ENCODE measurements around the gene PRPF39. TPM values are rescaled to one million over a fixed set of nuclear protein-coding genes. Genes with fewer than 3 reads are reported as not detected.

Gene PRPF39
- total and polyA plus RNA-seq, 2 of the 13 experiments (the other 11 are each of a cell fraction or from before 2014, with no cell fraction given): 44.2 to 65.0 TPM

- CTCF ChIA-PET (ENCODE audit: low intra/inter-chr PET ratio, low total read pairs): no interaction called here
- WGBS (ENCODE audit: low lambda C conversion rate): 95% methylated on average over 4 of the region's 4 CpGs
- TF ChIP-seq KDM5A (IDR thresholded peaks at IDR 0.05; ENCODE audit: borderline replicate concordance, low read length): no peak
- TF ChIP-seq ZNF83 (CRISPR knock-in tag; IDR thresholded peaks at IDR 0.05; ENCODE audit: borderline replicate concordance): no peak
- no peak for TF ChIP-seq RARA (CRISPR knock-in tag; IDR thresholded peaks at IDR 0.05)
- no peak for TF ChIP-seq ZNF792 (CRISPR knock-in tag; IDR thresholded peaks at IDR 0.05)
- TF ChIP-seq ZNF530 (CRISPR knock-in tag; IDR thresholded peaks at IDR 0.05; ENCODE audit: low read depth): no peak
- no peak for TF ChIP-seq ZNF839 (CRISPR knock-in tag; IDR thresholded peaks at IDR 0.05; ENCODE audit: borderline replicate concordance)
- TF ChIP-seq SOX13 (IDR thresholded peaks at IDR 0.05): no peak
- TF ChIP-seq SOX13 (CRISPR knock-in tag; conservative IDR thresholded peaks at IDR 0.05 in 1 of 2, IDR thresholded peaks at IDR 0.05 in 1 of 2): no peak
- no peak for TF ChIP-seq ATF7-NPFF (CRISPR knock-in tag; IDR thresholded peaks at IDR 0.05; ENCODE audit: low read depth)
- no peak for TF ChIP-seq GMEB2 (CRISPR knock-in tag; IDR thresholded peaks at IDR 0.05; ENCODE audit: low read depth)
- no peak for TF ChIP-seq PAWR (CRISPR knock-in tag; IDR thresholded peaks at IDR 0.05; ENCODE audit: borderline replicate concordance)
- no peak for TF ChIP-seq ZBTB40 (IDR thresholded peaks at IDR 0.05)
- TF ChIP-seq ZBTB40 (CRISPR knock-in tag; IDR thresholded peaks at IDR 0.05): no peak
- TF ChIP-seq ZNF597 (CRISPR knock-in tag; IDR thresholded peaks at IDR 0.05): no peak
Measured at GRCh38 chr14:45096218-45096617, 12.3 kb downstream of the PRPF39 start.

More at GRCh38 chr14:45096218-45096617, 12.3 kb downstream of the PRPF39 start:
- in situ Hi-C loops (cut with HindIII; ENCODE audit: extremely low pct_ligation_motif_present, low pct_unique_long_range_greater_than_20kb): no loop called here
- intact Hi-C loops (cut with micrococcal nuclease; ENCODE audit: unreplicated experiment): no loop called here
- 0 out of 2 replicates have a peak, but pooled peaks cover under 1% of the 10 kb centered on the region for H3K4me1 ChIP-seq (ENCODE audit: insufficient read depth, low read length)
- no peak overlapping the region for H3K4me3 ChIP-seq (replicated peaks in 1 of 3; ENCODE audit: insufficient read depth in 1 of 3, low read depth in 2 of 3, low read length in 3 of 3)
- BruUV-seq (replicated peaks): TSS peak; percentile 20
- H2AFZ ChIP-seq (ENCODE audit: low read length): no peak overlapping the region
- DNase-seq (ENCODE audit: low spot score) (no peak), ATAC-seq (no peak), FAIRE-seq (no peak)
- peaks cover 8 to 52% of the 10 kb centered on the region in 2 experiments for H3K36me3 ChIP-seq (replicated peaks in 1 of 2; ENCODE audit: control insufficient read depth in 1 of 2, insufficient read depth in 2 of 2, low read length in 2 of 2)
- H3K27ac ChIP-seq (ENCODE audit: extremely low read length, insufficient read depth, low read length): no peak overlapping the region
- H3K9ac ChIP-seq (ENCODE audit: insufficient read depth, low read depth, low read length): no peak overlapping the region
- no peaks in the 10 kb centered on the region for H3K9me3 ChIP-seq (ENCODE audit: low read length)
- H3K79me2 ChIP-seq (ENCODE audit: insufficient read depth, low read length): peaks cover 41% of the 10 kb centered on the region
- POLR2A ChIA-PET: interaction anchor here (0.6 kb wide), 1 partner anchor 133 kb away, joined by 4 read pairs; no protein-coding TSS in a partner anchor
- no peak overlapping the region for H3K4me2 ChIP-seq (ENCODE audit: low read depth, low read length)
- H3K27me3 ChIP-seq (ENCODE audit: control insufficient read depth in 1 of 2, insufficient read depth in 2 of 2, low read length in 2 of 2): no peaks in the 10 kb centered on the region
- 0 out of 2 replicates have a peak, but pooled peaks cover 9% of the 10 kb centered on the region for H4K20me1 ChIP-seq (ENCODE audit: insufficient read depth, low read length)

All from HepG2 (cell line).